Effector CD4-positive, alpha-beta T cell (primary cell): ENCODE results near the gene ADAT3.
A peak's percentile ranks its signal among the peaks of the same experiment; 100 is the strongest.
"Not testable (repeated sequence)": the region's sequence is repeated elsewhere in the genome, so short reads cannot be mapped to it uniquely, and the experiment has no call there.

ENCODE experiments used
- DNase-seq: peaks from one replicate; pipeline ENCODE4 v3.0.0-alpha.2; 2020

Gene ADAT3

GRCh38 chr19:1884291-1884718 lies 20.9 kb upstream of the ADAT3 start:
- no peak for DNase-seq

- DNase-seq, result no peak
Measured at GRCh38 chr19:1884719-1885334, 20.4 kb upstream of the ADAT3 start.

GRCh38 chr19:1885398-1886119 lies 19.6 kb upstream of the ADAT3 start, which contains the start of gene ABHD17A:
TSS of gene ABHD17A (minus strand) at chr19:1885496. CDS start at chr19:1881566, 3,930 bp downstream.
- peak; percentile 91 for DNase-seq

GRCh38 chr19:1886360-1886759 lies 18.8 kb upstream of the ADAT3 start:
- DNase-seq, result not testable (repeated sequence)

- DNase-seq, result no peak
Measured at GRCh38 chr19:1888385-1888784, 16.8 kb upstream of the ADAT3 start.

- no peak for DNase-seq
Measured at GRCh38 chr19:1889907-1890306, 15.3 kb upstream of the ADAT3 start.

- DNase-seq, result no peak
Measured at GRCh38 chr19:1893791-1894190, 11.4 kb upstream of the ADAT3 start.

- no peak for DNase-seq
Measured at GRCh38 chr19:1896508-1896907, 8.7 kb upstream of the ADAT3 start.

- no peak for DNase-seq
Measured at GRCh38 chr19:1901940-1902404, 3.2 kb upstream of the ADAT3 start.

- no peak for DNase-seq
Measured at GRCh38 chr19:1902923-1903322, 2.3 kb upstream of the ADAT3 start.

GRCh38 chr19:1904860-1905109 lies 414 bp upstream of the ADAT3 start:
- no peak for DNase-seq

- DNase-seq, result no peak
Measured at GRCh38 chr19:1905863-1906375, 720 bp downstream of the ADAT3 start.

- no peak for DNase-seq
Measured at GRCh38 chr19:1906985-1907562, 1.9 kb downstream of the ADAT3 start.

GRCh38 chr19:1907563-1908363 lies 2.6 kb downstream of the ADAT3 start:
- DNase-seq, result no peak

GRCh38 chr19:1908364-1908678 lies 3.1 kb downstream of the ADAT3 start:
- DNase-seq, result no peak

GRCh38 chr19:1909761-1910080 lies 4.5 kb downstream of the ADAT3 start:
- no peak for DNase-seq

GRCh38 chr19:1910177-1910576 lies 5.0 kb downstream of the ADAT3 start:
- no peak for DNase-seq

- no peak for DNase-seq
Measured at GRCh38 chr19:1911098-1911497, 5.9 kb downstream of the ADAT3 start.

GRCh38 chr19:1911995-1912394 lies 6.8 kb downstream of the ADAT3 start:
- DNase-seq, result no peak

GRCh38 chr19:1912760-1913505 lies 7.7 kb downstream of the ADAT3 start:
- no peak for DNase-seq

GRCh38 chr19:1913781-1914577 lies 8.8 kb downstream of the ADAT3 start:
- DNase-seq, result no peak

GRCh38 chr19:1914826-1915341 lies 9.7 kb downstream of the ADAT3 start:
- no peak for DNase-seq
